NCI-H1436 treated with DMSO at 0.1 percent for 48 hours (cell line): ENCODE measurements around the gene TEAD1.

Experiments
- DNase-seq: peaks from one replicate; lab custom pipeline; 2025; lab: John Stamatoyannopoulos, UW

The TEAD1 gene

DNA sequence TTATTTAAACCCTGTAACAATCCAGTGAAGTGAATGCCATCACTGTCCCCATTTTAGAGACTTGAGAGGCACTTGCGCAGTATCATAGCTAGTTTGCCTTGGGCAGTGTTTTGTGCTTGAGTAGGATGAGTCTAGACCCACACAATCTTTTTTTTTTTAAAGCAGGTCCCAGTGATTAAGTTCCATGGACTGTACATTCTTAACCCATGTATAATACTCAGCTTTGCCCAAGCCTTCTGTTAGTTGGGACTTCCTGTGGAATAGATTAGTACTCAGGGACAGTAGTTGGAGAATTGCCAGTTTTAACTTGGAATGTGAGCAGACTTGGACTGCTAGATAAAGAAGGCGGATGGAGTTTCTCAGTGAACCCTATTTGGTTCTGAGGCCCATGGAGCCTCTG lies 226.3 kb downstream of the TEAD1 start:
- no peak for DNase-seq

DNA sequence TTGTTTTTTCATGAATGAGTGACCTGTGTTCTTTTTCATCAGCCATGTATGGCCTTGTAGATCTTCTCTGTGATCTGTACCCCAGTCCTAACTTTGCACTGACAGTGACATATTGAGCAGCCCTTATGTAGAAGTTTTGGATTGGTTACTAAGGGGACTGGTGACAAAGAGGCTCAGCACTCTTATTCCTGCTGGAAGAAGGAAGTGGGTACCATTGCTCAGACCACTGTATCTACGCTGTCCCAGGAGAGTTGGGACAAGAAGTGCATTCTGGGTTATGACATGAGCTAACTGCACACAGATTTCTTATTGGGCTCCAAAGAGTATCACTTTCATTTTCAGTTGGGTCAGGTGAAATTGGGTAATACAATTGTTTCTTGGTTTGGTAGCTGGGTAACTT lies 227.1 kb downstream of the TEAD1 start:
- no peak for DNase-seq

DNA sequence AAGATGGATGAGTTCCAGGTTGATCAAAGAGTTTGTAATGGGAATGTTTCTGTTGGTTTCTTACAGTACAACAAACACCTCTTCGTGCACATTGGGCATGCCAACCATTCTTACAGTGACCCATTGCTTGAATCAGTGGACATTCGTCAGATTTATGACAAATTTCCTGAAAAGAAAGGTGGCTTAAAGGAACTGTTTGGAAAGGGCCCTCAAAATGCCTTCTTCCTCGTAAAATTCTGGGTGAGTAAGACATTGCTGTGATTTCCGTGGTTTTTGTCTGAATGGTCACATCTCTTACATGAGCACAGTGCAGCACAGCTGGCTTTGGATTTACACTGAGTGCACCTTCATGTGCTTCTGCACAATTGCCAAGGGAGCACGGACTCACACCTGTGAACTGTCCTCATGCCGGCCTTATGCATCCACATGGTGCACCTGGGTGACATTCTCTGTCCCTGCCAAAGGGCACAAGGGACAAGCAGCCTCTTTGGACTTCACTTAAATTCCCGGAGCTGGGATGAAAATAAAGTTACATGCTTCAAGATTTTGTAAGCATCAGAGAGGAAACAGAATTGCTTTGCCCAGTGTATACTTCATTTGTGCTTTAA lies 227.8 kb downstream of the TEAD1 start:
- DNase-seq: no peak

DNA sequence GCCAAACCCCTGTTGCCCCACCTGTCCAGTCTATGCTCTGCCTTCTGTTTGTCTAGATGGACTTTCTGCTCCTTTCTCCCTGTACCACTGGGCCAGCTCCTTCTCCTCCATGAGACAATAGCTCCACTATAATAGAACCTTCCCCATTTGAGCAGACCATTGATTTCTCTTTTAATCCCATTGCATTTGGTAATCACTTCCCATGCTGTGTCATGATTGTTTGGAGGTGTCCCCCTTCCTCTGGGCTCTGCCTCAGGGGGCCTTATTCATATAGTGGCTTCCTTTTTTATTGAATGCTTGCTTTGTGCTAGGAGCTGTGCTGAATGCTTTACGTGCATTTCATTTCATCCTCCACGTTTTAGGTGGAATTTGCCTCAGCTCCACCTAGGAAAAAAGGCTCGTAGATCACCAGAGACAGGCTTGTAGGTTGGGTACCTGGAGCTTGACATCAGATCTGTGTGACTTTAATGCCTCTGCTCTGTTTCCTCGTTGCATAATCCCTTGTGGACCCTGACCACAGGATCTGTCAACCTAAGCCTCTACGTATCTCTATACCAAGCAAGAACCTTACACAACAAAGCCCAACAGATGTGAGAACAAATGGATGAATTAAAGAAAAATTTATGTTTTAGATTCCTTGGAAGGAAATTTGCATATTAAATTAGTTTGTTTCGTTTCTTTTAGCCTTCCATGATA lies 228.7 kb downstream of the TEAD1 start:
- DNase-seq: no peak

DNA sequence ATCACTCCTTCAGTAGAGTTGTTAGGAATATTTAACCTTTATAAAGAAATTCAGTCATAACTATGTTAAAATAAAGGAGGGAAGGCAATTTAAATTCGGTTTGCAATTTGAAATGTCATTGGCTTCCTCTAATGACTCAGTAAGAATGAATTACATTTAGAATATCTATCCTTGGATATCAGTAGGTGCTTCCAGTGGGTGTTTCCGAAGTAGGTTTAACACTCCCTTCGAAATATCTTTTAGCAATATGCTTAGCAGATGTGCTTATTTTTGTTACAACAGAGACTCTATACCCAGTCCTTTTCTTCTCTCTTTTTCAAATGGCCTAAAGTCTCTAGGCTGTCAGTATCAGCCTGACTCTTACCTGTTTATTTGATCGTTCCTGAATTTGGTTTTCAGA lies 231.2 kb downstream of the TEAD1 start:
- no peak for DNase-seq

- no peak for DNase-seq
Measured at GRCh38 chr11:12906501-12906900, 232.3 kb downstream of the TEAD1 start.

DNA sequence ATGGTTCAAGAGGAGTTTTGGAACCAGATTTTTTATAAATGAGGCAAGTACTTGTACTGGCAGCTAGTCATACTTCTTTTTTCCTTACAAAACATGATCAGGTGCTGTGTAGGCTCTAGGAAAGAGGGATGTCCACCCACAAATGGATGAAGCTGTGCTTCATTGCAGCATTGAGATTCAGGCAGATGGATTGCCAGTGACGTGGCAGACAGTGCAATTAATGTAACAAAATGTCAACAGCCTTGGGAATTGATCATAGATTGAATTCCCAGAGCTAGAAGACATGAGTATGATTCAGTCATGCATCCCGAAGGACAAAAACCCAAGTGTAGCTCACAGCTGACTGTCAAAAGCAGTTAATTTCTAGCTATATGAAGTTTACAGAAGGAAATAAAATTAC lies 235.7 kb downstream of the TEAD1 start:
- DNase-seq: no peak

DNA sequence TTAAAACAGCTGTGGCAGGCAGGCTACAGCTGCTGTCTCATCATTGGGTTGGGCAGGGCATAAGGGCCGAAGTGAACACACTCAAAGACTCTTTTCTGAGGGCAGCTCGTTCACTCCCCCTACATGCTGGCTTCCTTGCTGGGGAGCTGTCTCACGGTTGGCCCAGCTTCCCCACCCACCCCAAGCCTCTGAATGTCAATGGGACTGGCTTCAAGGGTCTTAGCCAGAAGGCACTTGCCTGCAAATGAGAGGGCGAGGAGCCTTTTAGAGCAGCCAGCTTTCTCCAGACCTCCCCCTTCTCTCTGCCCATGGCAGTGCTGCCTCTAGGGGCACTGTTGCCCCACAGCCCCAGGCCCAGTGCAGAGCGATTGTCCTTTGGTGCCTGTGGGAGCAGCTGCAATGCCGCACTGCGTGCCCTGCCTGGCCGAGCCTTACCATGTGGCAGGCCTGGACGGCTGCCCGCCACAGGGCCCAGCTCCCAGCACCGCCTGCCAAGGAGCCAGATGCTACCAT lies 240.2 kb downstream of the TEAD1 start:
- DNase-seq: no peak

- DNase-seq: no peak
Measured at GRCh38 chr11:12915093-12915492, 240.9 kb downstream of the TEAD1 start.

DNA sequence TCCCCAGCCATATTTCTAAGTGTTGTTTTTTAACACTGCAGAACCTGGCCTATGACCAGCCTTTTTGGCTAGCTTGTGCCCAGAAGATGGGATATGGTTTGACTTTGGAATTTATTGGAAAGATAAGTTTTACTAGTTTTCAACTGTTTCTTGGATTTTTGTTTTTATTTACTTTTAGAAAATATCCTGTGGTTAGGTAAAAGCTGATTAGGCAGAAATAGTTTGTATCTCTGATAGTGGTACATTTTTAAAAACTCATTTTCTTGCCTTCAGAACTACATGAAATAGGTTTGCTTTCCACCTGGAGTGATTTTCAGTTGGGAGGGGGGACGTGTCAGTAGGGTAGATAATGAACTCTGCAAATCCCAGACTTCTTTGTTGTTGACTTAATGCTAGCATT lies 243.6 kb downstream of the TEAD1 start:
- DNase-seq: no peak

DNA sequence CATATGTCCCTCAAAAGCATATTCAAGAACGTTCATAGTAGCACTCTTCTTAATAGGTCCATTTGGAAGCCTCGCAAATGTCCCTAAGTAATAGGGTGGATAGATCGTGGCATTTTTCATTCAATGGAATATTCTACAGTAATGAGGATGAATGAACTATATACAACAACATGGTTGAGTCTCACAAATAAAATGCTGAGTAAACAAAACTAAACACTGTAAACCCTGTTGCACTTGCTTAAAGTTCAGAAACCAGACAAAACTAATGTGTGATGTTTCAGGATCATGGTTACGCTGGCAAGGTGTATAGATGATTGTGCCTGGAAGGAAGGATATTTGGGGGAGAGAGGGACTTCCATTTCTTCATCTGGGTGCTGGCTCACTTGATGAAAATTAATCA lies 244.4 kb downstream of the TEAD1 start:
- DNase-seq: no peak

DNA sequence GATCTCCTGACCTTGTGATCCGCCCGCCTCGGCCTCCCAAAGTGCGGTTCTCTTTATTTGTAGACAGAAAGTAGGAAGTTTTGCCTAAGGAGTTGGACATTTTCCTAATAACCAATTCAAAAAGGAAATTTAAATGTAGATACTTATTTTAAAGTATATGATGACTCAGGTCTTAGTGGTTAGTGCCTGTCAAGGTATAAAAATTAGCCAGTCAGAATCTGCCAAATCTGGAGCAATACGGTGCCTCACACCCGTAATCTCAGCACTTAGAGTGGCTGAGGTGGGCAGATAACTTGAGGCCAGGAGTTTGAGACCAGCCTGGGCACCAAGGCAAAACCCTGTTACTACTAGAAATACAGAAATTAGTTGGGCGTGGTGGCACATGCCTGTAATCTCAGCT lies 248.2 kb downstream of the TEAD1 start:
- no peak for DNase-seq

DNA sequence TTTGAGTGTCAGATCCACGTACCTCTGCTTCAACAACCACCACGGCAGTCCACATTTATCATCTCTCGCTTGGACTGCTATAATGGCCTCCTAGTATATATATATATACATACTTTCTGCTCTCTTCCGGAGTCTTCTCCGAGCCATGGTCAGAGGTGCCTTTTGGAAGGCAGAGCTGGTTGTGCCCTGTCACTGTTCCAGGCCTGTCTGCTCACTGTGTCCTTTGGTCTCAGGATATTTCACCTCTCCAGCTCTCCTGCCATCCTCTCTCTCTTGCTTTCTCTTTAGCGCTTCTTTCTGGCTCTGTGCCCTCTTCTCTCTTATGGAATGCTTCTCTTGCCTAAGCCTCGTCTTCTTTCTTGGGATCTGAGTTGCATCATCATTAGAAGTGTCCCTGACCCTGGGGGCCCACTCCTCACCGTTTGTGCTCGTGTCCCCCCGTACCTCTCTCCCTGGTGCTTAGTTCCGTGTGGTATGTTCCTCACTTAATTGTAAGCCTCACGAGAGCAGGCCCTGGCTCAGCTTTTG lies 248.8 kb downstream of the TEAD1 start:
- DNase-seq: no peak

DNA sequence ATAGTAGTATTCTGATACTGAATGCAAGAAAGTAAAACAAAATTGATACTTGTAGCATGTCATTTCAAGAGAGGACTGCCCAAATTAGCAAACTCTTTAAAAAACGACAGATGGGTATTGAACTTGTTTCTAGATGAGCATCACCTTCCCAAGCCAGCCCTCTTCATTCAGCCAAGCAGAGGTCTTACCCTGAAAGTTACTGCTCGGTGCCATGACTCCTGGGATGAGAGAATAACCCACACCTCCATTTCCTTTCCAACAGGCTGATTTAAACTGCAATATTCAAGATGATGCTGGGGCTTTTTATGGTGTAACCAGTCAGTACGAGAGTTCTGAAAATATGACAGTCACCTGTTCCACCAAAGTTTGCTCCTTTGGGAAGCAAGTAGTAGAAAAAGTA lies 250.4 kb downstream of the TEAD1 start:
- DNase-seq: no peak

DNA sequence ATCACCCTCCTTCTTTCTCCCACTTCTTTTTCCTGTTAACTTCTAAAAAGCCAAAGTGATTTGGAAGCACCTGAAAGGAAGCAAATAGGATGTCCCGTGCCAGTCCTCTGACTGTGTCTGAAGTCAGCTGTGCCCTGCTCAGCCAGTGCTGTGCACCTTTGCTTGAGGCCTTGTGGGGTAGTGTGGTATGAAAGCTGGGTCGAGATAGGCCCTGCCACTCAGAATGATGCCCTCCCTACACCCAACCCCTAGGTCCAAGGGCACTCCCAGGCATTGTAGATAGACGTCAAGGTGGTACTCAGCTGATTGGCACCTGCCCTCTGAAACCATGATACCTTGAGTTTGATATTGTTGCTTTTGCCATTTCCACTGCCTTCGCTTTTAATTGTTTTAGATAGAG lies 251.3 kb downstream of the TEAD1 start:
- DNase-seq: no peak

- no peak for DNase-seq
Measured at GRCh38 chr11:12927221-12927620, 253.0 kb downstream of the TEAD1 start.

DNA sequence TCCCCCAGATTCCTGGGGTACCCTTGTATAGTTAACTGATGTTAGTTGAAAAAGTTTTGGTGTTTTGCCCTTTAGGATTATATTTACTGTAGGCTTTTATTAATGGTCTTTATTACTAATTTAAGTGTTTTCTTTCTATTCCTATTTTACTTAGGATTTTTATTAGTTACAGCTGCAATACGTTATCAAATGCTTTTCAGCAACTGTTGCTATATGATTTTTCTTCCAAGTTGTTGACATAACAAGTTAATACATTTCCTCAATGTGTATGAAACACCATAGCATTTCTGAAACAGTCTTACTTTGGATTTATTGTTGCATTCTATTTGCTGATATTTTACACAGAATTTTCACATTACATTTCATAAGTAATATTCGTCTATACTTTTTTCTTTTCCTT lies 253.7 kb downstream of the TEAD1 start:
- no peak for DNase-seq

GRCh38 chr11:12930850-12931249 lies 256.6 kb downstream of the TEAD1 start:
- DNase-seq: no peak

- no peak for DNase-seq
Measured at GRCh38 chr11:12932485-12932884, 258.3 kb downstream of the TEAD1 start.

DNA sequence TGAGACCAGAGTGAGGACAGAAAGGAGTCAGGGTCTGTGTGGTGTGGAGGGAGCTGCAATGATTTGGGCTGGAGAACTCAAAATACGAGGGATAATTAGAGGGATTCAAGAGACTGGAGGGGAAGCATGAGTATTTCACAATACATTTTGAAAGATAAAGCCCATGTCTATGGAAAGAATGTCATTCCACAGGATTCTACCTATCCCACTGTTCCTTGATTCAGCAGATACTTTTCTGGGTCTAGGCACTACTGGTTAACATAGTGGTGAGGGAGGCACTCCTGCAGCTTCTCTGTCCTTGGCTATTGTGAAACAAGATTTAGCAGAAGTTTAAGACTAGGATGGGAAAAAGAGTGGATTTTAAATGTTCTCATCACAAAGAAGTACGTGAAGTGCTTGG lies 262.0 kb downstream of the TEAD1 start:
- no peak for DNase-seq

GRCh38 chr11:12938590-12939247 lies 264.5 kb downstream of the TEAD1 start:
- no peak for DNase-seq

GRCh38 chr11:12941671-12942070 lies 267.4 kb downstream of the TEAD1 start:
- DNase-seq: no peak

GRCh38 chr11:12942157-12942556 lies 267.9 kb downstream of the TEAD1 start:
- DNase-seq: no peak
